BE2C (cell line): Measurements from ENCODE around the gene ATP8A1.
"Not testable (repeated sequence)": the region's sequence is repeated elsewhere in the genome, so short reads cannot be mapped to it uniquely, and the experiment has no call there.

ENCODE experiments used
- DNase-seq: peaks from one replicate; pipeline ENCODE4 v3.0.0-alpha.2; 2020
- H3K27me3 ChIP-seq: fragments of 250-450 bp; sonication (Bioruptor Pico); 2 replicates; pipeline ENCODE4 v1.5.1; 2020; ENCODE audit warnings: mild to moderate bottlenecking
- H3K36me3 ChIP-seq: fragments of 250-450 bp; sonication (Bioruptor Pico); 2 replicates; pipeline ENCODE4 v1.5.1; 2020; ENCODE audit warnings: mild to moderate bottlenecking
- H3K4me1 ChIP-seq: fragments of 250-450 bp; sonication (Bioruptor Pico); 2 replicates; pipeline ENCODE4 v1.5.1; 2020
- H3K4me3 ChIP-seq: 2 replicates; pipeline ENCODE4 v1.5.1; 2011; ENCODE audit warnings: low read depth, low read length
- H3K9me3 ChIP-seq: fragments of 250-450 bp; sonication (Bioruptor Pico); 2 replicates; pipeline ENCODE4 v1.5.1; 2020
- TF ChIP-seq, protein P1 (sequence below): IDR thresholded peaks from 2 replicates; pipeline ENCODE4 v1.5.1; 2012; ENCODE audit warnings: mild to moderate bottlenecking, low read depth, low read length

The ATP8A1 gene

DNA sequence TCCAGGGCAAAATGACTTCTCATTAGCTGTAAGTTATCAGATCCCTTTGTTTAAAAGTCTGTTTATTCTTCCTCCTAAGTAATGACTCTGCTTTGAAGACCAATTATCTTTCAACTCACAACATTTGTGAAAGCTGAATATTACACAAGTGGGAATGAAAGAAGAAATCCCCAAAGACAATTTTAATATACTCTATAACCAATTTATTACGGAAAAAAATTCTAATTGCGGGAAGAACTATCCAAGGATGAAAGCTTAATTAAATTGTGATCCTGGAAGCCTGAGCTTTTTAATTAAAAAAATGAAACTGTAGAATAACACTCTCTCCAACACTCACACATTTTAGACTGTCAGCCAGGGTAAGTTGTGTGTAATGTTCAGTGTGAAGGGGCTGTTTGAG lies 275.2 kb downstream of the ATP8A1 start:
- no peaks in the 10 kb centered on the region for H3K9me3 ChIP-seq
- no peak for DNase-seq
- no peak overlapping the region for H3K4me3 ChIP-seq
- H3K36me3 ChIP-seq: no peaks in the 10 kb centered on the region; the same call in 1 of the 2 replicates
- H3K4me1 ChIP-seq: peaks cover 6% of the 10 kb centered on the region; the same call in 1 of the 2 replicates
- no peaks in the 10 kb centered on the region for H3K27me3 ChIP-seq
- TF ChIP-seq, protein P1, sequence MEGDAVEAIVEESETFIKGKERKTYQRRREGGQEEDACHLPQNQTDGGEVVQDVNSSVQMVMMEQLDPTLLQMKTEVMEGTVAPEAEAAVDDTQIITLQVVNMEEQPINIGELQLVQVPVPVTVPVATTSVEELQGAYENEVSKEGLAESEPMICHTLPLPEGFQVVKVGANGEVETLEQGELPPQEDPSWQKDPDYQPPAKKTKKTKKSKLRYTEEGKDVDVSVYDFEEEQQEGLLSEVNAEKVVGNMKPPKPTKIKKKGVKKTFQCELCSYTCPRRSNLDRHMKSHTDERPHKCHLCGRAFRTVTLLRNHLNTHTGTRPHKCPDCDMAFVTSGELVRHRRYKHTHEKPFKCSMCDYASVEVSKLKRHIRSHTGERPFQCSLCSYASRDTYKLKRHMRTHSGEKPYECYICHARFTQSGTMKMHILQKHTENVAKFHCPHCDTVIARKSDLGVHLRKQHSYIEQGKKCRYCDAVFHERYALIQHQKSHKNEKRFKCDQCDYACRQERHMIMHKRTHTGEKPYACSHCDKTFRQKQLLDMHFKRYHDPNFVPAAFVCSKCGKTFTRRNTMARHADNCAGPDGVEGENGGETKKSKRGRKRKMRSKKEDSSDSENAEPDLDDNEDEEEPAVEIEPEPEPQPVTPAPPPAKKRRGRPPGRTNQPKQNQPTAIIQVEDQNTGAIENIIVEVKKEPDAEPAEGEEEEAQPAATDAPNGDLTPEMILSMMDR: no peak

DNA sequence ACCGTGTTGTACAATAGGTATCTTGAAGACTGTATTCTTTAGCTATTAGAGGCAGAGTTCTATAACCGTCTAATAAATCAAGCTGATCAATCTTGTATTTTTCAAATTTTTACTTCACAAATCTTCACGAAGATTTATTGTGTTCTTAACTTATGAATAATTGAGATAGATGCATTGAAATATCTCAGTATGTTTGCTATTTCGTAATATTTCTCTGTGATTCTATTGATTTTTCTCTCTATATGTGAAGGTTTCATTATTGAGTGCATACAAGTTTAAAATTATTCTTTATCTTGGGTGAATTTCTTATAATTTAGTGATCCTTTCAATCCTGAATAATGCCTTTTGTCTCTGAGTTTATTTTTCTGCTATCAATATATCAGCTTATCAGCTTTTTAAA lies 279.4 kb downstream of the ATP8A1 start:
- no peak for DNase-seq
- Histone ChIP-seq H3K27me3 (no peaks in the 10 kb centered on the region), H3K9me3 (no peaks in the 10 kb centered on the region), H3K4me3 (no peak overlapping the region), H3K4me1 (peaks cover 6% of the 10 kb centered on the region; the same call in 1 of the 2 replicates), H3K36me3 (no peaks in the 10 kb centered on the region; the same call in 1 of the 2 replicates)
- TF ChIP-seq, protein P1: no peak

DNA sequence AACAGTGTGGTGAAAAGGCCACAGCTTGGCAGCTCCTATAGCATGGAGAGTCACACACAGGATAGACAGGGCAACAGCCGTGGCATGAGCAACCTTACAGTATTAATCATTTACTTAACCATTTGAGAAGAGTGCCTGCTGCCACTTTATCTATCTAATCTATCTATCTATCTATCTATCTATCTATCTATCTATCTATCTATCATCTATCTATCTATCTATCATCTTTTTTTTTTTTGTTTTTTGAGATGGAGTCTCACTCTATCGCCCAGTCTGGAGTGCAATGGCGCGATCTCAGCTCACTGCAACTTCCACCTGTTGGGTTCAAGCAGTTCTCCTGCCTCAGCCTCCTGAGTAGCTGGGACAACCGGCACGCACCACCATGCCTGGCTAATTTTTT lies 284.6 kb downstream of the ATP8A1 start:
- not testable (repeated sequence) for H3K9me3 ChIP-seq, H3K36me3 ChIP-seq, H3K4me3 ChIP-seq, H3K27me3 ChIP-seq, H3K4me1 ChIP-seq, DNase-seq

DNA sequence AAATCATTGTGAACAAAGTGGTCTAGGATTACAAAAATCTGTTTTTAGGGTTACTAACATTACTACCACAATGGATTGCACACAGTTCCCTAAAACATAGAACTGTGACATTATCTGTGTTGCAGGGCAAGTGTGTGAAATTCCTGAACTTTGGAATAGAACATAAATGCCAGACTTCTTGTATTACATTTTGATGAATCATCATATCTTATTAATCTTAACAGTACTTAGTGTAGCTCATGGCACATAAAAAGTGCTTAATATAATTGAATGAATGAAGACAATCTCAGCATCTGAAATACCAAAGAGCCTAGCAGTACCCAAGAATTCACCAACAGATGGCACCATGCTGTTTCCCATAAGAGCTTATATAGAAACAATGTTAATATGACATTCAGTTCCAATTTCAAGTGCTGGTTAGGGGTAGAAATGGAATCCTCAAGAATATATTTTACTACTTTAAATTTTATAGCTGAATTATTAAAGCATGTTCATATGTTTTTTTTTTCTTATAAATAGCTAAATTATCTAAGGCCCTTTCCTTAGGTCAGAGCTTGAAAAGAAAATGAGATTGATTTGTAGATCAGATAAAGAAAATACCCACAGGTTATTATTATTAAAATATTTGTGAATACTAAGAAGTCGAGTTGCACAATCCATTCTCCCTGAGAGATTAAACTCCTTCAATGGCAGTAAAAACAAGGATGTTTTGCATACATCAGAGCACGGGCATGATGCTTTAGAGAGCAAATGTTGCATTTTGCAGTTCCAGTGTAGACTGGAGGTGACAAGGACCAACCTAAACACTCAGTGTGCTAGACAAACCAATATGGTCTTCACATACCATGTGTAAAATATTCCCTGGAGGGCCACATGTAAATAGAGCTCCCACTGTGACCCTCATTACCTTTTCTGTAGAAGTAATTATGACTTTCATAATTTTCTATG lies 285.3 kb downstream of the ATP8A1 start:
- TF ChIP-seq, protein P1: peak; percentile 84
- Histone ChIP-seq H3K9me3 (no peaks in the 10 kb centered on the region; the same call in 1 of the 2 replicates), H3K4me3 (no peak overlapping the region), H3K27me3 (no peaks in the 10 kb centered on the region), H3K36me3 (no peaks in the 10 kb centered on the region), H3K4me1 (no peaks in the 10 kb centered on the region; the same call in 1 of the 2 replicates)
- peak; percentile 35 for DNase-seq

DNA sequence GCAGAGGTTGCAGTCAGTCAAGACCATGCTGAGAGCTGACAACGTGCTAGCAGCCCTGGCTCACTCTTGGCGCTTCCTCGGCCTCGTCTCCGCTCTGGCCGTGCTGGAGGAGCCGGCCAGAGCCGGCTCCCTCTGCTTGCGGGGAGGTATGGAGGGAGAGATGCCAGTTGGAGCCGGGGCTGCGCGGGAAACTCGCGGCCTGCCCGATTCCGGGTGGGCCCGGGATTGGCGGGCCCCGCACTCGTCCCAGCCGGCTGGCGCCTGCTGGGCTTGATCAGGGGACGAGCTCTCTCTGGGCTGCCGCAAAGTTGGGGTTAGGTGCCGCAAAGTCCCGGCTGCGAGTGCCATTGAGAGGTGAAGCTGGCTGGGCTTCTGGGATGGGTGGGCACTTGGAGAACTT lies 287.4 kb downstream of the ATP8A1 start:
- H3K9me3 ChIP-seq: no peaks in the 10 kb centered on the region; the same call in 1 of the 2 replicates
- H3K4me1 ChIP-seq: no peaks in the 10 kb centered on the region; the same call in 1 of the 2 replicates
- TF ChIP-seq, protein P1: no peak
- no peaks in the 10 kb centered on the region for H3K36me3 ChIP-seq
- no peaks in the 10 kb centered on the region for H3K27me3 ChIP-seq
- no peak for DNase-seq
- no peak overlapping the region for H3K4me3 ChIP-seq

DNA sequence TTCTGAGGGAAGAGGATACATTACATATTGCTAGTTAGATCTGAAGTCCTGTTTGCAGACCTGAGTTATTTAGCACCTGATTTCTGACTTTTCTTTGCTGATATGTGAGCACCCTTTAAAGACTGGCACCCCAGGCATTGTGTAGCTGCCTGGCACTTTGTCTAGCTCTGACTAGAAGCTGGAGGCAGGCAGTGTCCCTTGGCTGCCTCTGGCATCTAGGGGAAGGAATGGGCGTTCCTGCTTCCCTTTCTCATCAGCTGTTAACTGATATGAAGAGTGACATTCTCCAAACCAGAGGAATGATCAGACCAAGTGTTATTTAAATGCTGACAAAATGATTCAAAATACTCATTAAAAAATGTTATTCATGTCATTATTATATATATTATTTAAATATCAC lies 289.9 kb downstream of the ATP8A1 start:
- TF ChIP-seq, protein P1: no peak

More for the DNA sequence above, 289.9 kb downstream of the ATP8A1 start:
- DNase-seq: no peak
- no peak overlapping the region for H3K4me3 ChIP-seq
- H3K27me3 ChIP-seq: no peaks in the 10 kb centered on the region
- H3K4me1 ChIP-seq: no peaks in the 10 kb centered on the region; the same call in 1 of the 2 replicates
- H3K36me3 ChIP-seq: no peaks in the 10 kb centered on the region
- H3K9me3 ChIP-seq: no peaks in the 10 kb centered on the region; the same call in 1 of the 2 replicates
